Astrocyte (in vitro differentiated cells and primary cell): ENCODE results near the gene ULBP2.

Experiments used
- EZH2 ChIP-seq: IDR thresholded peaks from 2 replicates; pipeline ENCODE4 v1.6.1; 2012; ENCODE audit warnings: mild to moderate bottlenecking, low read length, inconsistent platforms; ENCODE audit not compliant: insufficient read depth
- TF ChIP-seq, protein P1 (sequence below): IDR thresholded peaks from 2 replicates; pipeline ENCODE4 v1.5.1; 2011; ENCODE audit warnings: low read depth, mild to moderate bottlenecking, inconsistent platforms, low read length, moderate library complexity; ENCODE audit not compliant: insufficient read depth

GRCh38 chr6:149995971-149996370 lies 54.2 kb downstream of the ULBP2 start:
- TF ChIP-seq, protein P1, sequence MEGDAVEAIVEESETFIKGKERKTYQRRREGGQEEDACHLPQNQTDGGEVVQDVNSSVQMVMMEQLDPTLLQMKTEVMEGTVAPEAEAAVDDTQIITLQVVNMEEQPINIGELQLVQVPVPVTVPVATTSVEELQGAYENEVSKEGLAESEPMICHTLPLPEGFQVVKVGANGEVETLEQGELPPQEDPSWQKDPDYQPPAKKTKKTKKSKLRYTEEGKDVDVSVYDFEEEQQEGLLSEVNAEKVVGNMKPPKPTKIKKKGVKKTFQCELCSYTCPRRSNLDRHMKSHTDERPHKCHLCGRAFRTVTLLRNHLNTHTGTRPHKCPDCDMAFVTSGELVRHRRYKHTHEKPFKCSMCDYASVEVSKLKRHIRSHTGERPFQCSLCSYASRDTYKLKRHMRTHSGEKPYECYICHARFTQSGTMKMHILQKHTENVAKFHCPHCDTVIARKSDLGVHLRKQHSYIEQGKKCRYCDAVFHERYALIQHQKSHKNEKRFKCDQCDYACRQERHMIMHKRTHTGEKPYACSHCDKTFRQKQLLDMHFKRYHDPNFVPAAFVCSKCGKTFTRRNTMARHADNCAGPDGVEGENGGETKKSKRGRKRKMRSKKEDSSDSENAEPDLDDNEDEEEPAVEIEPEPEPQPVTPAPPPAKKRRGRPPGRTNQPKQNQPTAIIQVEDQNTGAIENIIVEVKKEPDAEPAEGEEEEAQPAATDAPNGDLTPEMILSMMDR, result no peak
- no peak for TF ChIP-seq EZH2
